Neural progenitor cell (in vitro differentiated cells): ENCODE results near the gene FOXL3.

ENCODE experiments used
- CTCF ChIP-seq: fragments of 200-600 bp; sonication (generic); IDR thresholded peaks from 2 replicates; pipeline ENCODE4 v1.5.1; 2017; ENCODE audit warnings: antibody characterized with exemption, mild to moderate bottlenecking
- EZH2 ChIP-seq: fragments of 200-600 bp; sonication (generic); IDR thresholded peaks from 2 replicates; pipeline ENCODE4 v1.6.1; 2017; ENCODE audit warnings: antibody characterized with exemption, mild to moderate bottlenecking, moderate library complexity

GRCh38 chr7:282621-283020, 7.3 kb upstream of the FOXL3 start:
- TF ChIP-seq CTCF (no peak), EZH2 (no peak)
